ENCODE measurements around the gene GPR89B.
"Not testable (repeated sequence)": the region's sequence is repeated elsewhere in the genome, so short reads cannot be mapped to it uniquely, and the experiment has no call there.

GPR89B gene

DNA sequence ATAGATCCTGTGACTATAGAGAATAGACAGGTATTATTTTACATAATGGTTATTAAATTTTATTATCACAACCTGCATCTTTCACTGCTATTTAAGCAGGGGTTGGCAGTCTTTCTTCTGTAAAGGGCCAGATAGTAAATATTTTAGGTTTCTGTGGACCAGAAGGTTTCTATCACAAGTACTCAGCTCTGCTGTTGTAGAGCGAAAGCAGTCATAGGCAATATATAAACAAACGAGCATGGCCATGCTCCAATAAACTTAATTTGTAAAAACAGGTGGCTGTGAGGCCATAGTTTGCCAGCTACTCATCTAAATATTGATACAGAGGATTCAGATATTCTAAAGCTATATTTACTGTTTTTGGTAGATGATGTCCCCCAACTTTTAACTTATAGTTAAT is 12.2 kb downstream of the GPR89B start:
- not testable (repeated sequence) for DNase-seq (ENCODE audit: low read depth)

DNA sequence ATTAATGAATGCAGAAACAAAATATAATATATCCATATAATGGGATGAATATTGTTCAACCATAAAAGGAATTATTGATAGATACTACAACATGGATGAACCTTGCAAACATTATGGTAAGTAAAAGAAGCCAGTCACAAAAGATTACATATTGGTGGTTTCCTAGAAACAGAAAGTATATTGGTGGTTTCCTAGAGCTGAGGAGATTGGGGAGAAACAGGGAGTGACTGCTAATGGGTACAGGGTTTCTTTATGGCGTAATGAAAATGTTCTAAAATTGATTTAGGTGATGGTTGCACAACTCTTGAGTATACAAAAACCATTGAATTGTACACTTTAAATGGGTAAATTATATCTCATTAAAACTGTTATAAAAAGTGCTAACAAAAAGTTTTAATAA is 14.3 kb downstream of the GPR89B start:
- not testable (repeated sequence) for DNase-seq (ENCODE audit: low read depth)

DNA sequence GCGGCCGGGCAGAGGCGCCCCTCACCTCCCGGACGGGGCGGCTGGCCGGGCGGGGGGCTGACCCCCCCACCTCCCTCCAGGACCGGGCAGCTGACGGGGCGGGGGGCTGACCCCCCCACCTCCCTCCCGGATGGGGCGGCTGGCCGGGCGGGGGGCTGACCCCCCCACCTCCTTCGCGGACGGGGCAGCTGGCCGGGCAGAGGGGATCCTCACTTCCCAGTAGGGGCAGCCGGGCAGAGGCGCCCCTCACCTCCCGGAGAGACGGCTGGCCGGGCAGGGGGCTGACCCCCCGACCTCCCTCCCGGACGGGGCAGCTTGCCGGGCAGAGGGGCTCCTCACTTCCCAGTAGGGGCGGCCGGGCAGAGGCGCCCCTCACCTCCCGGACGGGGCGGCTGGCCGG is 21.3 kb downstream of the GPR89B start:
- DNase-seq (ENCODE audit: low read depth) = not testable (repeated sequence)

DNA sequence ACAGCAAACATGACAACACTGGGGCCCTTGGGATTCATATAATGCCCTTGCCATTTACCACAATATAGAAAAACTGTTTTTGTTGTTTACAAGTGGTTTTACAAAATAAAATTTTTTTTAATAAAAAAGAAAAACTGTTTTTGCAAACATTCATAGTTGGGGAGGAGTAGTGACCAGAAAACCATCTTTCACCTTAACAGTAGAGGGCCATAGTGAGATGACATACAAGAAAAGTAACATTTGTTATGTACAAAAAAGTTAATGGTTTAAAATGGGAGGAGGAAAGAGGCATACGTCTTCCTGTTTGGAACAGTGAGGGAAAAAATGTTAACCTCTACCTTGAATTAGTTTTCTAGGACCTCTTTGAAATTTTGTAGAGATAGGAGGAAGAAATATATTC is 30.7 kb downstream of the GPR89B start:
- not testable (repeated sequence) for DNase-seq (ENCODE audit: low read depth)

DNA sequence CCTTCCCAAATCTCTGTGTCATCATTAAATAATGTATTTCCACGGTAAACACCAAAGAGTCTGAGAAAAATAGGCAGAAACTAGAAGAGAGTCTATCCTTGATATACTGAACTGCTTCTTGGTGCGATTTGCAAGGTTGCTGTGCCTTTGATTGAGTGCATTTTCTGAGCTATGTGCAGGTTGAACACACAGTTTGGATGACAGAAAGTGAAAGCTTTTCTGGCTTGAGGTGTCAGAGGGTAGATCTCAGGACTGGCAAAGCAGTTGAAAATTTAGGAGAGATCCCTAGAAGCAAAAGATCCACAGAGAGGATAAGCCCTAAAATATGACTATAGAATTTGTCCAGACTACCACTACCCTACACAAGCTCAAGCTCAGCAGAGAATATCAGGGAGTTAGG is 31.5 kb downstream of the GPR89B start:
- not testable (repeated sequence) for DNase-seq (ENCODE audit: low read depth)

DNA sequence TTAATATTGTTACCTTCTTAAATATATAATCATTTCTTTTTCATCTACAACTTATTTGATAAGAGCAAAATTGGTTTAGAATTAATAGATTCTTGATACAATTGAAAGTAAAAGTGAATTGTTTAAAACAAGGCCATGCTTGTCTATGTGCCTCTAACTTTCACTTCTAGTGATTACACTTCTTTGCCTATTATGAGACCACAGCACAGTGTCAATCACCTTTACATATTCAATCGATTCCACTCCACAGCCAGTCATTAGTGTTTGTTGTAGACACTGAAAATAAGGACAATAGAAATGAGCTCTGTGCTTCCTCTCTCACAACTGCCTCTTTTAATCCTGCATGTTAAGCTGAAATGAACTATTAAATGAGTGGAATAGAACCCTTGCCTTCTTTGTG is 36.4 kb downstream of the GPR89B start:
- not testable (repeated sequence) for DNase-seq (ENCODE audit: low read depth)

DNA sequence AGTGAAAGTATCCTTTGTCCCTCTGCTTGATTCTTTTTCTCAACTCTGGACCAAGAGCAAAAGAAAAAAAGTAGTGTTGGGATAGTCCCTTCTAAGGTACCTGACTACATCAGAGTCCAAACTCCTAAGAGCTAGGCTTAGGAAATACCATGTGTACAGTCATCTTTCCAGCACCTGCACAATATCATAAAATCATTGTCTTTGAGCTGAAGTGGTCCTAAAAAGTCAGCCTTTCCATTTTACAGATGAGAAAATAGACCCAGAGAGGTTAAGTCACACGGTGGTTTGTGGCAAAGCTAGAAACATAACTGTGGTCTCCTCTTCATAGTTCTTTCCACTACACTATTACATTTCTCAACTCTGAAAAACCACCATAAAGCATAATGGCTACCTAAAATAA is 38.4 kb downstream of the GPR89B start:
- not testable (repeated sequence) for DNase-seq (ENCODE audit: low read depth)

DNA sequence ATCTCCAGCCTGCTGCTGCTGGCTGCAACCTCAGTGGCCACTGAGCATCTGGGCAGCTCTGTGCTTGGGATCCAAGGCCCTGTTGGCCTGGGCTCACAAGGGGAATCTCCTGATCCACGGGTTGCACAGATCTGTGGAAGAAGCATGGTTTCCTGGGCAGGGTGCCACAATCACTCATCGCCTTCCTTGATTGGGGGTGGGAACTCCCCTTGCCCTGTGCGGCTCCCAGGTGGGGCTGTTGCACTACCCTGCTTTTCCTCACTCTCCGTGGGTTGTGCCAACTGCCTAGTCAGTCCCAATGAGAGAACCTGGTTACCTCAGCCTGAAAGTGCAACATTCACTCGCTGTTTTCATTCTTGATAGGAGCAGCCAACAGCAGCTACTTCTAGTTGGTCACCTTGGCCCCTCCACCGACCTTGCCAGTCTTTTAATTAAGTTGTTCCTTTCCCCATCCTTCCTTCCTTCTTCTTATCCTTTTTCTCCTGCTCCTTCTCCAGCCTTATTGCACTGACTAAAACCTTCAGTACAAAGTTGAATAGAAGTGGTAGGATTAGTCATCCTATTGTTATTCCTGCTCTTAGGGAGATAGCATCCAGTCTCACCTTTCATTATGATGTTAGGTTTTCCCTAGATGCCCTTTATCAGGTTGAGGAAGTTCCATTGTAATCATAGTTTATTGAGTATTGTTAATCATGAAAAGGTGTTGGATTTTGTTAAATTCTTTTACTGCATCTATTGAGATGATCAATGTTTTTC is 50.9 kb downstream of the GPR89B start:
- DNase-seq (ENCODE audit: low read depth) = not testable (repeated sequence)

DNA sequence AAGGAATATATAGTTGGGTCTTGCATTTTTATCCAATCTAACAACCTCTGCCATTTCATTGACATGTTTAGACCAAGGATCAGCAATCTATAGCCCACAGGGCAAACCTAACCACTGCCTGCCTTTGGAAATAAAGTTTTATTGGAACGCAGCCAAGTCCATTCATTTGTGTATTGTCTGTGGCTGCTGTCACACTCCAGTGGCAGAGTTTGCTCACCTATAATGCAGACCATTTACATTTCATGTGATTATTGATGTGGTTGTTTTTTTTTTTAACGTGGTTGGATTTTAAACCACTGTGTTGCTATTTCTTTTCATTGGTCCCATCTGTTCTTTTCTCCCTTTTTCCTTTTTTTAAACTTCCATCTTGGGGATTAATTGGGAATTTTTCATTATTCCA is 57.2 kb downstream of the GPR89B start:
- not testable (repeated sequence) for DNase-seq (ENCODE audit: low read depth)

DNA sequence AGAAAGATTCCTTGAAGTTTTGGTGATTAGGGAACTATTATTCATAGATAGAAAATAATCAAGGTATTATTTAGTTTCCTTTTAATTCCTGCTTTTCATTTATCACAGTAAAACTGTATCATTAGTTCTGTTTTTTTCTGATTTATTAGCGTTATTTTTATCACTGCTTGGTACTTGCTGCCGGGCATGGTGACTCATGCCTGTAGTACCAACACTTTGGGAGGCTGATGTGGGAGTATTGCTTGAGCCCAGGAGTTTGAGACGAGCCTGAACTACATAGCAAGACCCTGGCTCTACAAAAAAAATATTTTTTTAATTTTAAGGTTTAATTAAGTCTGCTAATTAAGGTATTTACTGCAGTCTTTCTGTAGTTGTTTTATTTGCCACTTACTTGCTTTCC is 59.7 kb downstream of the GPR89B start:
- not testable (repeated sequence) for DNase-seq (ENCODE audit: low read depth)

DNA sequence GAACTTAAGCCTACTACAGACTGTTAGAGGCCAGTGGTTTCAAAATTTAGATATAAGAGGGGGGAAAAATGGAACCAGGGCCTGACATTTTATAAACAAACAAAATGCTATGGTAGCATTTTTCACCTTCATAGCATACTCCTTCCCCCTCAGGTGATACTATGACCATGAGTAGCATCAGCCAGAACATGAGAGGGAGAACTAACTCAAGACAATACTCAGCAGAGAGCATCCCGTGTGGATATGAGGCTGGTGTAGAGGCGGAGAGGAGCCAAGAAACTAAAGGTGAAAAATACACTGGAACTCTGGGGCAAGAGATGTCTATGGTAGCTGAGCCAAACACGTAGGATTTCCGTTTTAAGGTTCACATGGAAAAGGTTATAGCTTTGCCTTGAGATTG is 64.7 kb downstream of the GPR89B start:
- DNase-seq (ENCODE audit: low read depth) = not testable (repeated sequence)

DNA sequence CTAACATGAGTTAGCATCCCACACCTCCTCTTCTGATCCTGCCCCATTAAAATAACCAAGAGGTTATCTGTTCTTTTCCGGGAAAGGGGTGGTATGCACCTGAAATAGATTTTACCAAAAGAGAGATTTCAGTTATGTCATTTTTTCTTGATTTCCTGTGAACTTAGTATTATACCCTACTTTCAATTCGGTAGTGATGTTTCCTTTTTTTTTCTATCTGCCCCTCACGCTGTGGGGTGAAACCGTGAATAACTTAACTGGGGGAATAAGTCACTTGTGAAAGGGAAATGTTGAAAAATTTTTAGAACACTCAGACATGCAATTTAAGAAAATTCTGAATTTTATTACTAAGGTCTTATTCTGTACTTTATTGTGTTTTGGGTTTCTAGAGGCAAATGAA is 65.2 kb downstream of the GPR89B start:
- DNase-seq (ENCODE audit: low read depth) = not testable (repeated sequence)

DNA sequence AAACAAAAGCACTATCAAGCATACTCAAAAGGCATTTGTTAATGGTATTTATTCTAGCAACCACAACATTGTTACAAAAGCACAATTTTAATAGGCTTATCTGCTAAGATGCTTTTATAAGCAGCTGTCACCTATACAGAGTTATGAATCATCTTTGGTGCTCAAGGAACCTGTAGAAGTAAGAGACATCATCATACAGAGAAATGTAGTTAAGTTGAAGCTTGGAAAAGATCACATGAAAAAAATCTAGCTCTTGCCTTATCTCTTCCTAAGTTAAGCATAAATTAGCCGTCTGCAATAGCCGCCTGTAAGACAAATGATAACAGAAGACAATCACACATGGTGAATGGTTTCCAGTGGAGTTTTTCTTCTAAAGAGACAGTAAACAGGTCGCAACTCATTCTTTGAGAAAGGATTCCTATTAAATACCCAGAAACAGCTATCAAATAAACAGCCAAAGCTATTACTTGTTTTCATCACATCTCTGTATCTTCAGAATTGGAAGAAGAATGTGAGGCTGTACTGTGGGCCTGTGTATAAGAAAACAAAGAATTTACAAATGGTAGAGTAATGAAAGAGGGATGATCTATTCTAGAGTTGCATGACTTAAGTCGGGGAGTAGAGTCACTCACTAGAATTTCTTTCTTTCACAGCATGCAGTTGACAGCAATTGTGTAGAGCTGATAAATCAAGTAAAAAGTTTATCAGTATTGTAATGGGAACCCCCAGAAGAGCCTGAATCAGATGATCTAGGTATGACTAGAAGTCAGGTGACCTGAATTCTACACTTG is 65.8 kb downstream of the GPR89B start:
- DNase-seq (ENCODE audit: low read depth) = not testable (repeated sequence)

DNA sequence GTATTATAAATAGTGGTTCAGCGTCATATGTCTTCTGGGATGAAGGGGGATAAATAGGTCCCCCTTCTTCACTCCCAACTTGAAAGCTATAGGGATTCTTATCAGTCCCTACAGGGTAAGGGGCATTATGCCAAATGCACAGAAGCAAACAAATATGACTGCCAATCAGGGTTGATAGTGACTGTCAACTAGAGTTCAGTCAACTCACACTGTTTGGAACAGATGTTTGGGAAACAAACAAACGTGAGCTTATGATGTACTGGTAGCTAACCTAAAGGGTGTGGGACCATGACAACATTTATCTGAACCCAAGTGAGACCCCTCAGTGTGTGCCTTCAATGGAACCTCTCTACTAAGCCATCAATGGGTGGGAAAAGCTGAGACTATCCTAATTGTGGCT is 67.9 kb downstream of the GPR89B start:
- DNase-seq (ENCODE audit: low read depth) = not testable (repeated sequence)

DNA sequence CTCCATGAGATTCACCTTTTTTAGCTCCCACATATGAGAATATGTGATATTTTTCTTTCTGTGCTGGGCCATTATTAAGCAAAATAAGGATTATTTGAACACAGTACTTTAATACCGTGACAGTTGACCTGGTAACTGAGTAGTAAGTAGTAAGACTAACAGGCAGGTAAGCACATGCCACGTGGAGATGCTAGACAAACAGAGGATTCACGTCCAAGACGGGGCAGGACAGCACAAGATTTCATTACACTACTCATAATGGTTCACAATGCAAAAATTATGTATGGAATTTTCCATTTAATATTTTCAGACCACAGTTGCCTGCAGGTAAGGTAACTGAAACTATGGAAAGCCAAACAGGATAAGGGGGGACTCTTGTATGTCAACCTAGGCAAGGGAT is 79.5 kb downstream of the GPR89B start:
- not testable (repeated sequence) for DNase-seq (ENCODE audit: low read depth)

DNA sequence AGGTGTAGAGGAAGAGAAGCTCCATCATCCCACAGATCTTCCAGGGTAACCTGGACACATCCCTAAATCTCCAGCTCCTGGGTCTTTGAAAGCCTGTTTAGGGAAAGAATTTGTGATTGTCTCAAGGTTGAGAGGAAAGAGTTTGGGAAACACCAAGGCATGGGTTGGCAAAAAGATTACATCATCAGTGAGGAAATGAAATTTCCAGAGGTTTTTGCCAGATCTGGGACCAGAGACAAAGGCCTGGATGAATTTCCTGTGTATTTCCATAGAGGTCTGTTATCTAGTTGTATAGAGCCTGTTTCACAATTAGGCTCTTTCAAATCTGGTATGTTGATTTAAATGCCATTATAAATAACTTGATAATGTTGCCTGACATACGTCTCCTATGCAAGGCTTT is 82.3 kb downstream of the GPR89B start:
- no peak for DNase-seq (ENCODE audit: low read depth)

DNA sequence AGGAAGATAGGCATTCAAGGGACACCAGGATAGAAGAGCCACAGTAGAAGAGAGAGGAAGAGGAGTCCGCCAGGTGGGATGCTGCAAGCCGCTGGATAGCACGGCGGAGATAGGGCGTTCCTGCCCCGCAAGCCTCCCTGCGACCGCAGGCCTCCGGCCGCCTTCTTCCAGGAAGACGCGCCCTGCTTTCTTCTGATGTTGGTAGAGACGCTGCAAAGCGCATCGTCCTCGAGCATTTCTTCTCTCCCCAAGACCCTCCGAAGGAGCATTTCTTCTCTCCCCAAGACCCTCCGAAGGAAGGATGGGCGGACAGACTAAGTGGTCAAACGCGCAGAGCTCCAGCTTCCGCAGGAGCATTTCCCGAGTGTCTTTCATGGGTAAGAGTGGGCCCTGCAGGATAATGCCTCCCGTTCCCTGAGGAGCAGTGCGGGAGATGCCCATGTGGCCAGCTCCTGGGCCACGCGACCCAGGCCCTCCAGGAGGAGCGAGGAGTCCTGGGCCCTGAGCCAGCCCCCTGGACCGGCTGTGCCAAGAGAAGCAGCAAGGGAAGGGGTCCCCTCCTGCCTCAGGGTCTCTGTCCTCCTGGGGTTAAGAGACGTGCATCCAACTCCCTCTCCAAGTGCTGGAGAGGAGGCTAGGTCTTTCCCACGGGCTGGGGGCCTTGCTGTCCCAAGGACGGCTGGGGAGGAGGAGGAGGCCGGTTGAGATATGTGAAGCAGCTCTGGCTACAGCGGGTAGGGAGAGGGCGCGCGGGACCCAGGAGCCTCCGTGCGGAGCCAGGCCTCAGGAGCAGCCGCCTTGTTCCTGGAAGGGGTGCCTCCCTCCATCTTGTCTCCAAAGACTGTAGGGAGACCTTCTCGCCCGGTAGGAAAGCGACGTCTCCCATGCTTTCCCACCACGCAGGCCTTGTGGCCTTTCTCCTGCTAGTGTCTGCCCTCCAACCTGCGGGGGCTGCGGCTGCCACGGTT is 85.2 kb downstream of the GPR89B start:
- DNase-seq (ENCODE audit: low read depth) = not testable (repeated sequence)

DNA sequence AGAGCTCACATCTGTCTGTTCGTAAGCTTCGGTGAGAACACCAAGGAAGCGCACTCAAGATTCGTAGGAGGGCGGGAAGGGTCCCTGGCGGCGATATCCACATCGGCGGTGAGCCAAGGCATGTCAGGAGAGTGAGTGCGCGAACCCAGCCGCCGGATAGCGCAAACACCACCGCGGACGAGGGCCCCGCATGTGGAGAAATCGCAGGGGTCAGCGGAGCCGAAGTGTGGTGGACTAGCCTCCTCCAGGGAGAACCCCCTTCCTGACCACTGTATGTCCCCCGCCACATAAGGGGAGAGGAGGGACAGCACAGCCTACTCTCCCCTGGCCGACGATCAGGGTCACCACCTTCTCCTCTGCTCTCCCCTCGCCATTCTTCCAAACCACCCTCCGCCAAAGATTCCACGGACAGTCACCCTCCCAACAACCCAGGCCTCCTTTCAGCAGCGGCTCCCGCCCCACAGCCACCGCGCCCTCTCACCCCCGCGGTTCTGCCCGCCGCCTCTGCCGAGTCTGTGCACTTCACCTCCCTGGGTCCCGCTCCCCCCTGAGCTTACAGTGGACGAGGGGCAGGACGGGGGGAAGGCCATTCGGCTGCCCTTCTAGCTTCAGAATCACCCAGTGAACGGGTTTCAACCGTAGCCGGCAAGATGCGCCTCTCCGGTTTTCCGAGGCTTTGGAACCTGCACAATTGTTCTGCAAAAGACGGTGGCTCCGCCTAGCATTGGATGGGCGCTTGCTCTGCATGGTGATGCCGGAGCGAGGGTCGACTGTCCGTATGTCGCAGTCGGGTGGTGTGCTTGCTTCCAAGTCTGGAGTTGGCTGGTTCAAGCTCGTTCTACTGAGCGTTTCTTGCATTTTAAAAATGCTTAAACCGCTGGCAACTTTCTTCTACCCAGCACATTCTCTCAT is 86.3 kb downstream of the GPR89B start:
- not testable (repeated sequence) for DNase-seq (ENCODE audit: low read depth)

DNA sequence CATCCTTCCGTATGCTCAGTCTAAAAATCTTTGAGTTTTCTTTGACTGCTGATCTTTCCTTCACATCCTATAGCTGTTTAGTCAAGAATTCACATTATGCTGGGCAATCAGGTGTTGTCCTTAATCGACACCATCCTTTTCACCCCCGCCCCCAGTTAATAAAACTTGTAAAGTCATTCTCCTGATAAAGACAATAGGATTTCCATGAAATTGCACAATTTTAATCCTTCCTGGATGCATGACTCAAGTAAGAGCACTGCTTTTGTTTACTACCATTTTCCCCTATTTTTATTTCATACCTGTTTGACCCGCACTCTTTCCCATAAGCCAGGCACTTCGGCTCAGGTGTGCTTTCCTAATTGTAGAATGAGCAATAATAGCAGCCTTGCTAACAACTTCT is 96.7 kb downstream of the GPR89B start:
- not testable (repeated sequence) for DNase-seq (ENCODE audit: low read depth)

DNA sequence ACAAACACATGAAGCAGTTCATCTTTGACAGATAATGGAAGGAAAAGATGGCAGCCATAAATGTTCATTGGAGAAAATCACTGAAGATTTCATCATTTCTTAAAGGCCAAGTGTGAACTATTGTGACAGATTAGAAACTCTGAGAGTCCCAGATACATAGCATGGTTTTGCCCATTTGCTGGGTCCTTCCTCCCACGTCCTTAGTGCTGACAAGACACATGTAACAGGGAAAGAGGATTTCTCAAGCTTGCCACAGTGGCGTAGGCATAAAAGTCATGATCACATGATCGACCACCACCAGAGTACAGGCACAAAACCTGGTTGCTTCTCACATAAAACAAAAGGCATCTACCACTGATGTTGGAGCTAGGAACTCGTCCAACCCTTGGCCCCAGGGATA is 98.8 kb downstream of the GPR89B start:
- not testable (repeated sequence) for DNase-seq (ENCODE audit: low read depth)

DNA sequence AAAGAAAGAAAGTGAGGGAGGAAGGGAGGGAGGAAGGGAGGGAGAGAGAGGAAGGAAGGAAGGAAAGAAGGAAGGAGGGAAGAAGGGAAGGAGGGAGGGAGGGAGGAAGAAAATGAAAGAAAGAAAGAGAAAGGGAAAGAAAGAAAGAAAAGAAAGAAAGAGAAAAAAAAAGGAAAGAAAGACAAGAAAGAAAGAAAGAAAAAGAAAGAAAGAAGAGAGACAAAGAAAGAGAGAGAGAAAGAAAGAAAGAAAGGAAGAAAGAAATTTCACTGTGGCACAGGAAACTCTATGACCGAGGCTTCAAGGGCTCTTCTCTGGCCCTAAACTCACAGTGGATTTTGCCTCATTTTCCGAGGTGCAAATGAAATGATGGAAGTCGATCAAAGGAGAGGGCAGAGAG is 104.0 kb downstream of the GPR89B start:
- not testable (repeated sequence) for DNase-seq (ENCODE audit: low read depth)

Measured in ELR (cell line).